Uterus (tissue), 4 donors: Measurements from ENCODE around the gene ARFGAP2. TPM values are rescaled to one million over a fixed set of nuclear protein-coding genes. Genes with fewer than 3 reads are reported as not detected.

Source experiments
- DNase-seq, 2 donors: peaks; one replicate each; pipeline ENCODE4 v3.0.0-alpha.2; 2019 to 2020
- H3K27ac ChIP-seq, 2 donors: fragments of 200-600 bp; sonication (generic); 1 replicate in 1 of 2; 2 replicates in 1 of 2; pipeline ENCODE4 v1.5.1; 2016 to 2018
- H3K27me3 ChIP-seq, 2 donors: fragments of 200-600 bp; sonication (generic); one replicate each; pipeline ENCODE4 v1.5.1; 2018 to 2019; ENCODE audit warnings: control low read depth in 1 of 2
- H3K36me3 ChIP-seq, 2 donors: fragments of 200-600 bp; sonication (generic); one replicate each; pipeline ENCODE4 v1.5.1; 2019; ENCODE audit warnings: control low read depth in 1 of 2
- H3K4me1 ChIP-seq, 2 donors: fragments of 200-600 bp; sonication (generic); one replicate each; pipeline ENCODE4 v1.5.1; 2018 to 2019; ENCODE audit warnings: control low read depth in 1 of 2
- H3K4me3 ChIP-seq, 2 donors: fragments of 200-600 bp; sonication (generic); 1 replicate in 1 of 2; 2 replicates in 1 of 2; pipeline ENCODE4 v1.5.1; 2018 to 2019; ENCODE audit warnings: mild to moderate bottlenecking in 1 of 2
- H3K9me3 ChIP-seq, 2 donors: fragments of 200-600 bp; sonication (generic); one replicate each; pipeline ENCODE4 v1.5.1; 2019; ENCODE audit warnings: control low read depth in 1 of 2
- POLR2A ChIP-seq, 2 donors: fragments of 450-650 bp; IDR thresholded peaks; one replicate each; pipeline ENCODE4 v1.6.1; 2016; ENCODE audit warnings: antibody characterized with exemption in 2 of 2, mild to moderate bottlenecking in 1 of 2, moderate library complexity in 1 of 2
- intact Hi-C: fragments of 100-400 bp; cut with DNase I; formaldehyde crosslinking; loops from one replicate; pipeline ENCODE4 v1.15.1; 2023; ENCODE audit warnings: low total_unique reads
- total RNA-seq, 4 donors: library from RNA; depleted of rRNA in 3 of 4; stranded (reverse); fragments of >200 nt in 3 of 4; gene quantifications; one replicate each; pipeline versions ENCODE4 v1.1.0 to v1.2.4, GENCODE V29; 2014 to 2023
- TF ChIP-seq, protein P1 (sequence below), 4 experiments: fragments of 200-600 bp in 2 of 4; fragments of 450-650 bp in 2 of 4; sonication (generic) in 2 of 4; IDR thresholded peaks; one replicate each; pipeline ENCODE4 v1.5.1; 2016 to 2019; ENCODE audit warnings: antibody characterized with exemption in 4 of 4, mild to moderate bottlenecking in 2 of 4, moderate library complexity in 1 of 4
- donor health status: DM: yes; HTN: yes; CAD: no.

ARFGAP2 gene
- total RNA-seq, 4 donors from 2014 or later = 57.4 to 243 (median 151) TPM

DNA sequence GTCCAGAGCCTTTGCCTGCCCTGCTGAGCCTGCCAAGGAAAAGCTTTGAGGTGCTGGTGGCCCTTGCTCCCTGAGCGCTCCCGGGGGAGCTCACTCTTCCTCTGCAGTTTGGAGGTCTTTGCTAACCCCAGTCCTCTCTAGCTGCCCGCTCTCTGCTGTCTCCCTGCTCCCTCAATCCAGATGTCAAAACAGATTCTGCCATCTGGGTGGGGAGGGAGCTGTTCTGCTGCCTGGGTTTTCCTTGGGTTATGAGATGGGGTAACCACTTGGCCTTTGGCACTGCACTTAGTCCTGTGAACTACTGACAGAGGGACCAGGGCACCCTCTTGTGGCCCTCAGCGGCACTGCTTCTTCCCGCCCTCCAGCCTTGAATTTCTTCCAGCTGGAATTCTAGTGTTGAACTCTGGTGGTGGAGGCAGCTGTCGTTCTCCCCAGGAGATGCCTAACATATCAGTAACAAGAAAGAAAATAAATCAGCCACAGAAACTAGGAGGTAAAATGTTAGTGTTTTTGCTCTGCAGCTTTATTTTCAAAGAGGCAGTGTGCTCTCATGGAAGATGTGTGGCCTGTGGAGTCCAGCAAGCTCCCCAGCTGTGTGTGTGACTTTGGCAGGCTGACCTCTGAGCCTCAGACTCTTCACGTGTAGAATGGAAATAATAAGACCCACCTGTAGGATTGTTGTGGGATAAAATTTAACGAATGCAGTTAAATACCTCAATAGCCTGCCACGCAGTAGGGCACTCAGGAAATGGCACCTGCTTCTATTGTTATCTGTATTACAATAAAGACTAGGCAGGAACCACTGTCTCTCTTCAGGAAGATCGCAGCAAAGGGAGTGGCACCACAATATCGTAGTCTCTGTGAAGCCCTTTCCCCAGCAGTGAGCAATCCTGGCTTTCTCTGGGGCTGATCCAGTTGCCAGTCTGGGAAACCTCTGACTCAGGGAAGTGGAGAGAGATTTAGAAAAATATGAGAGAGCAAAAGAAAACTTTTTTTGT is 23.4 kb downstream of the ARFGAP2 start:
- Histone ChIP-seq H3K4me3 (no peak overlapping the region), H3K4me1 (peaks cover 0 to 3% of the 10 kb centered on the region in 2 donors), H3K27ac (peak overlapping the region in 1 of 2 donors; percentile 21), H3K9me3 (no peaks in the 10 kb centered on the region), H3K27me3 (no peaks in the 10 kb centered on the region), H3K36me3 (no peaks in the 10 kb centered on the region)
- TF ChIP-seq, protein P1, sequence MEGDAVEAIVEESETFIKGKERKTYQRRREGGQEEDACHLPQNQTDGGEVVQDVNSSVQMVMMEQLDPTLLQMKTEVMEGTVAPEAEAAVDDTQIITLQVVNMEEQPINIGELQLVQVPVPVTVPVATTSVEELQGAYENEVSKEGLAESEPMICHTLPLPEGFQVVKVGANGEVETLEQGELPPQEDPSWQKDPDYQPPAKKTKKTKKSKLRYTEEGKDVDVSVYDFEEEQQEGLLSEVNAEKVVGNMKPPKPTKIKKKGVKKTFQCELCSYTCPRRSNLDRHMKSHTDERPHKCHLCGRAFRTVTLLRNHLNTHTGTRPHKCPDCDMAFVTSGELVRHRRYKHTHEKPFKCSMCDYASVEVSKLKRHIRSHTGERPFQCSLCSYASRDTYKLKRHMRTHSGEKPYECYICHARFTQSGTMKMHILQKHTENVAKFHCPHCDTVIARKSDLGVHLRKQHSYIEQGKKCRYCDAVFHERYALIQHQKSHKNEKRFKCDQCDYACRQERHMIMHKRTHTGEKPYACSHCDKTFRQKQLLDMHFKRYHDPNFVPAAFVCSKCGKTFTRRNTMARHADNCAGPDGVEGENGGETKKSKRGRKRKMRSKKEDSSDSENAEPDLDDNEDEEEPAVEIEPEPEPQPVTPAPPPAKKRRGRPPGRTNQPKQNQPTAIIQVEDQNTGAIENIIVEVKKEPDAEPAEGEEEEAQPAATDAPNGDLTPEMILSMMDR (IDR thresholded peaks at IDR 0.05) = peak; percentile 86 to 95 (median 92)
- TF ChIP-seq POLR2A (IDR thresholded peaks at IDR 0.05) = no peak
- intact Hi-C loops = loop anchor here (5.0 kb wide), 1 partner anchor 261 kb away; no protein-coding TSS in a partner anchor
- peak; percentile 79 to 85 for DNase-seq

DNA sequence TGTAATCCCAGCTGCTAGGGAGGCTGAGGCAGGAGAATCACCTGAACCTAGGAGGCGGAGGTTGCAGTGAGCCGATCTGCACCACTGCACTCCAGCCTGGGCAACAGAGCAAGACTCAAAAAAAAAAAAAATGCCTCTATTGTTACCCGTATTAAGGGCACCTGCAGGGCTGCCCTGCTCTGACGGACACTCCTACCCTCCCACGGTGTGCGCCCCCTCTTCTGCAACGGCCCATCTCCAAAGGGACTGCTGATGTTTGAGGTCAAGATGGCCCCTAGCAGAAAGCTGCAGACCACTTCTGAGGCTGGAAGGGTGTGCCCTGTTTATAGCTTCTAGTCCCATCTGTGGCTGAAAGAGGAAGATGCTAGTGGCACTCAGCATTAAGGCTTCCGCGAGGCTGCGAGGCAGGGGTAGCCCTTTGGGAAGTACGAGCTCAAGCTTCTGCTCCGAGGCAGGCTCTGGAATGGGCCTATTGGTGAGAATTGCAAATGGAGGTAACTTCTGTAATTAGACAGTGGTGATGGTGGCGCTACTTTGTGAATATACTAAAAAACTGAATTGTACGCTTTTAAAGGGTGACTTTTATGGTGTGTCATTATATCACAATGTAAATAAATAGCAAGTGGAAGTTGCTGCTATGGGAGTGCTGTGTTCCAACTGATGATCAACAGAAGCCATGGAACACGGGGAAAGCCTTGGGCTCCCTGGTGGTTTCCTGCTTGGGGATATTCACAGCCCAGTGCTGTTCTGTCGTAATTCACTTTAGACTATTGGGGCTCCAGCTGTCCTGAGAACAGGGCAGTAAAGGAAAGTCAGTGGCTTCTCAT is 24.3 kb downstream of the ARFGAP2 start:
- no peaks in the 10 kb centered on the region for H3K36me3 ChIP-seq

DNA sequence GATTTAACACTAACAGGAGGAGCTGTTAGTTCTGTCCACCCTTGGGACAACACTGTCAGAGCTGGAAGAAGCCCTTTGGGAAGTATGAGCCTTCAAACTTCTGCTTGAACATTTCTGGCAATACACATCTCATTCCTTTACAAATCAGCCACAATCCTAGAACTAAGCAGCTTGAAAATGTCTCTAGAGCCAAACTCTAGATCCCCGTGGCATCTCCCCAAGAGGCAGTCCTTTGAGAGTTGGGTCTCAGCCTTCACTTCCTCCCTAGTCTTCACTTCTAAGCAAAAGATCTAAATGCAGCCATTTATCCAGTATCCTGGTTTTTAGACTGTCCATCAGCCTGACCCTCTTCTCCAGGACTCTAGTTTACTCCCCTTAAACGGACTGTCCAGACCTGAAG is 26.9 kb downstream of the ARFGAP2 start:
- no peak overlapping the region for H3K4me3 ChIP-seq
- TF ChIP-seq POLR2A (IDR thresholded peaks at IDR 0.05) = no peak
- TF ChIP-seq, protein P1 (IDR thresholded peaks at IDR 0.05) = no peak
- H3K9me3 ChIP-seq = no peaks in the 10 kb centered on the region
- no peak overlapping the region for H3K27ac ChIP-seq
- DNase-seq = no peak
- no peaks in the 10 kb centered on the region for H3K27me3 ChIP-seq
- peaks cover 0 to 3% of the 10 kb centered on the region in 2 donors for H3K4me1 ChIP-seq
- H3K36me3 ChIP-seq = no peaks in the 10 kb centered on the region
- intact Hi-C loops = loop anchor here (5.0 kb wide), 1 partner anchor 257 kb away; no protein-coding TSS in a partner anchor

More for the DNA sequence above, 24.3 kb downstream of the ARFGAP2 start:
- H3K27me3 ChIP-seq = no peaks in the 10 kb centered on the region
- no peaks in the 10 kb centered on the region for H3K9me3 ChIP-seq
- peaks cover 0 to 3% of the 10 kb centered on the region in 2 donors for H3K4me1 ChIP-seq
- DNase-seq = no peak
- TF ChIP-seq, protein P1 (IDR thresholded peaks at IDR 0.05) = no peak
- TF ChIP-seq POLR2A (IDR thresholded peaks at IDR 0.05) = no peak
- peak overlapping the region in 1 of 2 donors; percentile 21 for H3K27ac ChIP-seq
- H3K4me3 ChIP-seq = no peak overlapping the region
- intact Hi-C loops = loop anchor here (5.0 kb wide), 1 partner anchor 260 kb away; no protein-coding TSS in a partner anchor

DNA sequence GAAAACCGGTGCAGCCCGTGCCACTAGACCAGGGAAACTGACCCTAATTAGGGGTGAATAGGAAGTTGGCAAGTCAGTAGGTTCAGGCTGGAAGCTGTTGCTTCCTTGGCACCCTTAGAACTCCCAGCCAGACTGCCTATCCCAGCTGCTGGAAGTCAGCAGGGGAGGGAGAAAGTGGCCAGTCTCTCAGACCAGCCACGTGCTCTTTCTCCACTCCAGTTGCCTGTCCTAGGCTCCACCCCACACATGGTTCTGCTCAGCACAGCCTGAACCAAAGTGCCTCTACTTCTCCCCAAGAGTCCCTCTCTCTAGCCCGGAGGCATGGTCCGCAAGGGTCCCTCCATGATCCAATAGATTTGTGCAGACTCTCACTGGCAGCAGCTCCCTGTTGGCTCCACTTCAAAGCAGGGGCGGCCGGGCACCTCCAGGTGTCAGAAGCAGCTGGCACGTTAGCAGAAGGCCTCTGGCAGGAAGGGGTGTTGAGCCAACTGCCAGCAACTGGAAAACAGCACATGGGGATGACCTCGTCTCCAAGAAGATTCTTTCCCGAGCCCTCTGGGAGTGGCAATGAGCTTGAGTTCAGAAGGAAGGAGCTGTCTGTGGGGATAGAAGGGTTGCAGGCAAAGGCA is 27.7 kb downstream of the ARFGAP2 start:
- no peaks in the 10 kb centered on the region for H3K27me3 ChIP-seq
- no peak overlapping the region for H3K27ac ChIP-seq
- no peak for DNase-seq
- H3K4me1 ChIP-seq = peaks cover 0 to 3% of the 10 kb centered on the region in 2 donors
- intact Hi-C loops = no loop called here
- H3K4me3 ChIP-seq = no peak overlapping the region
- H3K36me3 ChIP-seq = no peaks in the 10 kb centered on the region
- no peak for TF ChIP-seq POLR2A (IDR thresholded peaks at IDR 0.05)
- TF ChIP-seq, protein P1 (IDR thresholded peaks at IDR 0.05) = no peak
- H3K9me3 ChIP-seq = no peaks in the 10 kb centered on the region
